Testis (tissue), 3 donors: ENCODE measurements around the gene MACROD2. TPM values are rescaled to one million over a fixed set of nuclear protein-coding genes. Genes with fewer than 3 reads are reported as not detected.

Experiments used
- DNase-seq: peaks from one replicate; pipeline ENCODE4 v3.0.0-alpha.2; 2019
- H3K27ac ChIP-seq, 2 donors: fragments of 200-600 bp; sonication (generic); one replicate each; pipeline ENCODE4 v1.5.1; 2019
- H3K27me3 ChIP-seq: fragments of 200-600 bp; sonication (generic); one replicate; pipeline ENCODE4 v1.5.1; 2019
- H3K36me3 ChIP-seq: fragments of 200-600 bp; sonication (generic); one replicate; pipeline ENCODE4 v1.5.1; 2017; ENCODE audit warnings: low read depth; ENCODE audit errors: missing control alignments
- H3K4me1 ChIP-seq: fragments of 200-600 bp; sonication (generic); one replicate; pipeline ENCODE4 v1.5.1; 2019
- H3K4me3 ChIP-seq, 2 donors: fragments of 200-600 bp; sonication (generic); one replicate each; pipeline ENCODE4 v1.5.1; 2017 to 2019
- H3K9me3 ChIP-seq: fragments of 200-600 bp; sonication (generic); one replicate; pipeline ENCODE4 v1.5.1; 2017
- POLR2A ChIP-seq: fragments of 450-650 bp; IDR thresholded peaks from one replicate; pipeline ENCODE4 v1.6.1; 2017; ENCODE audit warnings: antibody characterized with exemption, mild to moderate bottlenecking, moderate library complexity
- WGBS, 2 donors: methylation state at CpG; one replicate each; pipeline ENCODE4 v1.1.5; 2018; 5-methylcytosine and 5-hydroxymethylcytosine counted together
- intact Hi-C: fragments of 100-400 bp; cut with DNase I; formaldehyde crosslinking; loops from one replicate; pipeline ENCODE4 v1.15.1; 2023; ENCODE audit warnings: low total_unique reads
- polyA plus RNA-seq: library from polyadenylated mRNA; stranded (reverse); fragments of 350-450 nt; fragmentation: Illumina TruSeq; extraction: RNeasy Lipid Tissue Mini Kit (QIAGEN cat#74804); gene quantifications from one replicate; pipeline ENCODE4 v1.2.3, GENCODE V29; 2014; ENCODE audit warnings: low read depth, low replicate concordance; ENCODE audit not compliant: insufficient read depth
- total RNA-seq, 2 donors: library from RNA; depleted of rRNA; stranded (reverse); fragments of >200 nt; gene quantifications; one replicate each; pipeline ENCODE4 v1.2.3, GENCODE V29; 2016
- TF ChIP-seq, protein P1 (sequence below), 3 experiments: fragments of 450-650 bp in 2 of 3; fragments of 200-600 bp in 1 of 3; sonication (generic) in 1 of 3; IDR thresholded peaks; one replicate each; pipeline ENCODE4 v1.5.1; 2016 to 2019; ENCODE audit warnings: antibody characterized with exemption in 3 of 3, mild to moderate bottlenecking in 2 of 3, moderate library complexity in 1 of 3

Gene MACROD2
- total and polyA plus RNA-seq, 3 donors from 2014 or later = 12.6 to 20.6 (median 16.8) TPM

DNA sequence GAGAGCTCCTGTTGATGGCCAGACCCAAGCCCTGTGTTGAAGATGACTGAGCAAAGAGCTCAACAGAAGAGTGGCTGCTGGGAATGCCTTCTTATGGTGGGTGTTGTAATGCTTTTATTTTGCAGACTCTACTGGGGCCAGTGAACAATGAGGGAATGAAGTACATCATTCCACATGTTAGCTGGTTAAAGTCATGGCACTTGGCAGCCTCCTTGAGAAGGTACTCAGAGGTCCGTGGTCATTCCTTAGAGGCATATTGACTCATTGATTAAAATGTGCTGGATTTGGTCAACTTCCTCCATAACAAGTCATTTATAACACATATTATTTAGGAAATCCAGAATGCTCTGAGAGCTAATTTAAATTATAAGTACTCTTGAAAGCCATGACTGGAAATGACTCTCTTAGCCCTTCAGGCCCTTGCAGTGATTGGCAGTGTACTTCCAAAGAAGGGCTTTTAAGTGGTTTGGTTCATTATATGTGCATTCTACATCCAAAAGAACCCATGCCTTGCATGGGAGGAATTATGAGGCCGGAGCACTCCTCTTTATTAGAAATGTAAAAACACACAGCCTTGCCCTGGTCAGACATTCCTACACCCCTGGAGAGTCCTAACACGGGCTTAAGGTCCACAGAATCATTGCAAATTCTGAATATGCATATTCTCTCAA is 1601.0 kb downstream of the MACROD2 start:
- H3K36me3 ChIP-seq = no peaks in the 10 kb centered on the region
- H3K4me1 ChIP-seq = no peaks in the 10 kb centered on the region
- no peak overlapping the region for H3K4me3 ChIP-seq
- 93 to 94% methylated on average over 3 of the region's 3 CpGs for WGBS, 2 donors
- TF ChIP-seq, protein P1, sequence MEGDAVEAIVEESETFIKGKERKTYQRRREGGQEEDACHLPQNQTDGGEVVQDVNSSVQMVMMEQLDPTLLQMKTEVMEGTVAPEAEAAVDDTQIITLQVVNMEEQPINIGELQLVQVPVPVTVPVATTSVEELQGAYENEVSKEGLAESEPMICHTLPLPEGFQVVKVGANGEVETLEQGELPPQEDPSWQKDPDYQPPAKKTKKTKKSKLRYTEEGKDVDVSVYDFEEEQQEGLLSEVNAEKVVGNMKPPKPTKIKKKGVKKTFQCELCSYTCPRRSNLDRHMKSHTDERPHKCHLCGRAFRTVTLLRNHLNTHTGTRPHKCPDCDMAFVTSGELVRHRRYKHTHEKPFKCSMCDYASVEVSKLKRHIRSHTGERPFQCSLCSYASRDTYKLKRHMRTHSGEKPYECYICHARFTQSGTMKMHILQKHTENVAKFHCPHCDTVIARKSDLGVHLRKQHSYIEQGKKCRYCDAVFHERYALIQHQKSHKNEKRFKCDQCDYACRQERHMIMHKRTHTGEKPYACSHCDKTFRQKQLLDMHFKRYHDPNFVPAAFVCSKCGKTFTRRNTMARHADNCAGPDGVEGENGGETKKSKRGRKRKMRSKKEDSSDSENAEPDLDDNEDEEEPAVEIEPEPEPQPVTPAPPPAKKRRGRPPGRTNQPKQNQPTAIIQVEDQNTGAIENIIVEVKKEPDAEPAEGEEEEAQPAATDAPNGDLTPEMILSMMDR (IDR thresholded peaks at IDR 0.05) = no peak
- TF ChIP-seq POLR2A = no peak
- H3K27me3 ChIP-seq = no peaks in the 10 kb centered on the region
- intact Hi-C loops = no loop called here
- no peak overlapping the region for H3K27ac ChIP-seq
- no peaks in the 10 kb centered on the region for H3K9me3 ChIP-seq
- DNase-seq = no peak

DNA sequence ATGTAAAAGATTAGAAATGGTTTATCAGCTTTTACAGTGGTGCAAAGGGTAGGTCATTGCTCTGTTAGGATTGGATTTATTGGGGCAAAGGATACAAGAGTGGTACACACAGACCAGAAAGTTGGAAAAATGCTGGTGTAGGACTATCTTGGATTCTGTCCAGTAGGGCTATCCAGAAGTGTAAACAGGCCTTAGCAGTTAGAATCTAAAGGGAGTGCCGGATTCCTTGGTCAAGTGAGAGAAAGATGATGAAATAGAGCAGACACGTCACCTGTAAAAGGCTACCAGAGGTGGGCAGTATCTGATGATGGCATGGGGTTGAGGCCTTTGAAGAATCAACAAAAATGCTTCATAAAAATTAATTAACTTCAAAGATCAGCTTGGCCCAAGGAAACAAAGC is 1602.0 kb downstream of the MACROD2 start:
- 96 to 100% methylated on average over 2 of the region's 2 CpGs for WGBS, 2 donors
- Histone ChIP-seq H3K4me1 (no peaks in the 10 kb centered on the region), H3K27me3 (no peaks in the 10 kb centered on the region), H3K27ac (no peak overlapping the region), H3K4me3 (no peak overlapping the region), H3K36me3 (no peaks in the 10 kb centered on the region), H3K9me3 (no peaks in the 10 kb centered on the region)
- DNase-seq = no peak
- TF ChIP-seq, protein P1 (IDR thresholded peaks at IDR 0.05) = no peak
- intact Hi-C loops = no loop called here

DNA sequence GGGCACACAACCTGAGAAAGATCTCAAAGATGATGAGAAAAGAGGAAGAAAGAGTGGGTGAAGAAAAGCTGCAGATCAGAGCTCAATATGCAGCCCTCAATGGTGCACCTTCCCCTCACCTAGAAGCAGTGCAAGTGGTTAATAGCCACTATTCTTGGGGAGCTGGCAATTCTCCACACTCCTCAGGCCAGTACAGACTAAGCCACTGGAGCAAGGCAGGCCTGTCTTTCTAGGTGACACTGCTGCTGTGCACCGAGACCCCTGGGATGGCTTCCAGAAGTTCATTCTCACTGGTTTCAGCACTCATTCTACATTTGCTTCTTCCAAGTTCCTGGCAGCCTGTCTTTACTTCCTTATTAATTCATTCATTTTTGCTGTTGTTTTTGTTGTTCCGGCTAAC is 1604.6 kb downstream of the MACROD2 start:
- 85 to 91% methylated on average over 2 of the region's 2 CpGs for WGBS, 2 donors
- no peak overlapping the region for H3K4me3 ChIP-seq
- H3K9me3 ChIP-seq = no peaks in the 10 kb centered on the region
- DNase-seq = no peak
- no peaks in the 10 kb centered on the region for H3K36me3 ChIP-seq
- intact Hi-C loops = no loop called here
- H3K27me3 ChIP-seq = no peaks in the 10 kb centered on the region
- H3K4me1 ChIP-seq = no peaks in the 10 kb centered on the region
- no peak overlapping the region for H3K27ac ChIP-seq
- TF ChIP-seq, protein P1 (IDR thresholded peaks at IDR 0.05) = no peak
- TF ChIP-seq POLR2A = no peak

DNA sequence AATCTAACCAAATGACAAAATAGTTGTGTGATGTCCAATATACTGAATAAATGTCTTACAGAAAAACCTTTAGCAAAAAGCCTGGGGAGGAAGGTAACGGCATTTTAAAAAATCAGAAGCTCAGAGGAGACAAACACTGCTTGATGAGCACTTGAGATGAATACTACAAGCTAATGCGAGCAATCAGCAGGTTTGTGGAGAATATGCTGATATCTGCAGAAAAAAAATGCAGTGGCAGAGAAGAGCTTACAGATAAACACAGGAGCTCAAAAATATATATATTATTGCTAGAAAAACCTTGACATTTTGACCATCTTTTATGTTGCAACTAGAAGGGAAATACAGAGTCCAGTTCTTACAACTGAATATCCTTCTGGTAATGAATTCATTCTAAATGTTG is 1605.2 kb downstream of the MACROD2 start:
- Histone ChIP-seq H3K27ac (no peak overlapping the region), H3K4me3 (no peak overlapping the region), H3K4me1 (no peaks in the 10 kb centered on the region), H3K27me3 (no peaks in the 10 kb centered on the region), H3K36me3 (no peaks in the 10 kb centered on the region), H3K9me3 (no peaks in the 10 kb centered on the region)
- 85 to 90% methylated on average over 2 of the region's 2 CpGs for WGBS, 2 donors
- DNase-seq = no peak
- intact Hi-C loops = no loop called here
- TF ChIP-seq POLR2A = no peak
- TF ChIP-seq, protein P1 (IDR thresholded peaks at IDR 0.05) = no peak

DNA sequence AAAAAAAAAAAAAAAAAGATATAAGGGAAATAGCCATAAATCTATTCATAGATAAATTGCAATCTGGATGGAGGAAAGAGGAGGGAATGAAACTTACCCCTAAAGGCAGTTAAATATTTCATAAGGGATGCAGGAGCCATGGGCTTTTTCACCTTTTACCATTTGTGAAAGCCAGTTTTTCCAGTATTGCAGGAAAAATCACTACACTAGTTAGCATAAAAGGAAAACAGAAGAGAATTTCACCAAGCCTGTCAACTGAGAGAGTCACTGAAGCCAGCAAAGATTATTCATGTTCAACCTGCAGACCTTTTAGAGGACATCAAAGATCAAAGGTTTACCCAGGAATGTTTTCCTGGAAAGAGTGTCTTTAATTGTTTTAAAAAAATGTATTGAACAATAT is 1608.2 kb downstream of the MACROD2 start:
- DNase-seq = no peak
- Histone ChIP-seq H3K27me3 (no peaks in the 10 kb centered on the region), H3K4me3 (no peak overlapping the region), H3K9me3 (no peaks in the 10 kb centered on the region), H3K4me1 (no peaks in the 10 kb centered on the region), H3K27ac (no peak overlapping the region), H3K36me3 (no peaks in the 10 kb centered on the region)
- intact Hi-C loops = no loop called here
- TF ChIP-seq, protein P1 (IDR thresholded peaks at IDR 0.05) = no peak
- TF ChIP-seq POLR2A = no peak
